OCI-LY3 (cell line): ENCODE results near the gene DNAJB14.

Source experiments
- CTCF ChIP-seq: fragments of 200-600, 300-600 bp; sonication (generic); IDR thresholded peaks from 2 replicates; pipeline ENCODE4 v1.5.1; 2014; ENCODE audit warnings: antibody characterized with exemption, low read length, low read depth
- EZH2phosphoT487 ChIP-seq: fragments of 200-600 bp; shearing (Covaris generic); IDR thresholded peaks from 2 replicates; pipeline ENCODE4 v1.6.1; 2018; ENCODE audit warnings: antibody characterized with exemption, mixed run types, low read depth

DNA sequence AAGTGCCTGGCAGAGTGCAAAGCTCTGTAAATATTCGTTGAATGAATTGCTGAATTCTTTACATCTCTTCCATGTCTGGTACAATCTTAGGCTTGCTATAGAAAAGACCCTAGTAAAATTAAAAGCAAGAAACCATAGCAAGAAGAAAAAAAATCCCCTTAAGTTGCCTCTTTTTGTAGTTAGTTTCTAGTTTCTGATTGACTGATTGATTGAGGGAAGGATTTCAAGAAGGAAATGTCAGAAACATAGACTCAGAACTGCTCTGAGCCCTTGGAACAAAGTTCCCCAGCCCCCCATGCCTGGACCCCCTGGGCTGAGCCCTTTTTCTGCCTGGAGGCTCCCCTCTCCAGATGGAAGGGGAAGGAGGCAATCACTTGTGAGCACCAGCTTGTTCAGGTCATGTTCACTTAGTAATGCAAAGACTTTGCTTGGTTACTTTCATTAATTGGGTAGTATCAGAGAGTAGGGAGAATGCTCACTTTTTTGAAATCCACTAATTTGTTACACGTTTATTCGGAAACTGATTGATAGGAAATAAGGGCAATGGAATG is 94.1 kb downstream of the DNAJB14 start:
- TF ChIP-seq CTCF (no peak), EZH2phosphoT487 (no peak)
